Measurements from ENCODE around the gene NDC1. TPM values are rescaled to one million over a fixed set of nuclear protein-coding genes. Genes with fewer than 3 reads are reported as not detected.

NDC1 gene
- polyA plus RNA-seq, 1 of the 3 experiments (the other 2 are of a cell fraction), result 11.5 TPM

GRCh38 chr1:53822931-53823330, 15.2 kb downstream of the NDC1 start:
- no peak for TF ChIP-seq CTCF (IDR thresholded peaks at IDR 0.05)
- no peak for TF ChIP-seq USF2 (IDR thresholded peaks at IDR 0.05; ENCODE audit: borderline replicate concordance, low read depth, low read length)
- no peaks in the 10 kb centered on the region for H3F3A ChIP-seq (replicated peaks; ENCODE audit: insufficient read depth)
- no peaks in the 10 kb centered on the region for H3K27me3 ChIP-seq (ENCODE audit: insufficient read depth)
- no peaks in the 10 kb centered on the region for H3K9me2 ChIP-seq
- CTCF ChIA-PET, result interaction anchor here (1.1 to 2.4 kb wide), 4 partner anchors 15 to 545 kb away, joined by 3 to 6 read pairs (median 5); partner anchors contain the start of gene NDC1
- no peaks in the 10 kb centered on the region for H3K4me1 ChIP-seq (ENCODE audit: control insufficient read depth in 1 of 2, insufficient read depth in 2 of 2, low read depth in 1 of 2, low read length in 1 of 2)
- H4K20me1 ChIP-seq (ENCODE audit: insufficient read depth), result no peaks in the 10 kb centered on the region
- H3K4me3 ChIP-seq (ENCODE audit: low read depth in 2 of 2, low read length in 1 of 2), result no peak overlapping the region
- no peaks in the 10 kb centered on the region for H3K9me3 ChIP-seq
- DNase-seq, result no peak
- 0 out of 2 replicates have a peak, but pooled peaks cover 12% of the 10 kb centered on the region for H3K79me2 ChIP-seq (ENCODE audit: insufficient read depth)
- 96% methylated on average over 3 of the region's 3 CpGs for WGBS (ENCODE audit: low lambda C conversion rate)
- POLR2A ChIA-PET, result no interaction called here
- H3K9ac ChIP-seq, result no peak overlapping the region
- peaks cover 30 to 33% of the 10 kb centered on the region in 2 experiments for H3K36me3 ChIP-seq (replicated peaks in 1 of 2; ENCODE audit: control insufficient read depth in 1 of 2, insufficient read depth in 2 of 2, low read length in 1 of 2)
- H2AFZ ChIP-seq (ENCODE audit: low read depth), result no peak overlapping the region
- no peak overlapping the region for H3K4me2 ChIP-seq
- H3K27ac ChIP-seq (ENCODE audit: low read depth in 2 of 2, low read length in 1 of 2), result no peak overlapping the region

DNA sequence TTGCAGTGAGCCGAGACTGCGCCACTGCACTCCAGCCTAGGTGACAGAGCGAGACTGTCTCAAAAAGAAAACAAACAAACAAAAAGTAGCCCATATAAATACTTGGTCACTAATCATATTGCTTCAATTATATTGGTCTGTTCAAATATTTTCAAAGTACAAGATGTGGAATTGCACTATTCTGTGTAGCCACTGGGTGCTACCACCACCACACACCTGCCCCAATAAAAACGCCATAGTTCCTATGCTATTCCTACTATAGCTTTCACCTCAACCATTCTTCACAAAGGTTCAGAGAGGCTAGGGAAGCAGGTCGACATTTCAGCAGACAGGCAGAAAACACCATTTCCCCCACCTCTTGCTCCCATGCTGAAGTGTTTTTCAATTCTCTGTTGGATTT, 16.7 kb downstream of the NDC1 start:
- H3K4me2 ChIP-seq, result no peak overlapping the region
- POLR2A ChIA-PET, result no interaction called here
- CTCF ChIA-PET, result interaction anchor here (1.0 to 1.2 kb wide), 2 partner anchors 10 to 12 kb away, joined by 3 read pairs; no protein-coding TSS in a partner anchor
- H3K27ac ChIP-seq (ENCODE audit: low read depth in 2 of 2, low read length in 1 of 2), result no peak overlapping the region
- no peak for DNase-seq
- H3K79me2 ChIP-seq (ENCODE audit: insufficient read depth), result 0 out of 2 replicates have a peak, but pooled peaks cover 12% of the 10 kb centered on the region
- H3K9me2 ChIP-seq, result no peaks in the 10 kb centered on the region
- no peaks in the 10 kb centered on the region for H3F3A ChIP-seq (replicated peaks; ENCODE audit: insufficient read depth)
- H3K4me3 ChIP-seq (ENCODE audit: low read depth in 2 of 2, low read length in 1 of 2), result no peak overlapping the region
- H3K9me3 ChIP-seq, result no peaks in the 10 kb centered on the region
- H4K20me1 ChIP-seq (ENCODE audit: insufficient read depth), result no peaks in the 10 kb centered on the region
- no peak overlapping the region for H2AFZ ChIP-seq (ENCODE audit: low read depth)
- peaks cover 28 to 34% of the 10 kb centered on the region in 2 experiments for H3K36me3 ChIP-seq (replicated peaks in 1 of 2; ENCODE audit: control insufficient read depth in 1 of 2, insufficient read depth in 2 of 2, low read length in 1 of 2)
- 93% methylated on average over 5 of the region's 5 CpGs for WGBS (ENCODE audit: low lambda C conversion rate)
- no peak overlapping the region for H3K9ac ChIP-seq
- H3K27me3 ChIP-seq (ENCODE audit: insufficient read depth), result no peaks in the 10 kb centered on the region
- no peaks in the 10 kb centered on the region for H3K4me1 ChIP-seq (ENCODE audit: control insufficient read depth in 1 of 2, insufficient read depth in 2 of 2, low read depth in 1 of 2, low read length in 1 of 2)
- TF ChIP-seq, protein P1, sequence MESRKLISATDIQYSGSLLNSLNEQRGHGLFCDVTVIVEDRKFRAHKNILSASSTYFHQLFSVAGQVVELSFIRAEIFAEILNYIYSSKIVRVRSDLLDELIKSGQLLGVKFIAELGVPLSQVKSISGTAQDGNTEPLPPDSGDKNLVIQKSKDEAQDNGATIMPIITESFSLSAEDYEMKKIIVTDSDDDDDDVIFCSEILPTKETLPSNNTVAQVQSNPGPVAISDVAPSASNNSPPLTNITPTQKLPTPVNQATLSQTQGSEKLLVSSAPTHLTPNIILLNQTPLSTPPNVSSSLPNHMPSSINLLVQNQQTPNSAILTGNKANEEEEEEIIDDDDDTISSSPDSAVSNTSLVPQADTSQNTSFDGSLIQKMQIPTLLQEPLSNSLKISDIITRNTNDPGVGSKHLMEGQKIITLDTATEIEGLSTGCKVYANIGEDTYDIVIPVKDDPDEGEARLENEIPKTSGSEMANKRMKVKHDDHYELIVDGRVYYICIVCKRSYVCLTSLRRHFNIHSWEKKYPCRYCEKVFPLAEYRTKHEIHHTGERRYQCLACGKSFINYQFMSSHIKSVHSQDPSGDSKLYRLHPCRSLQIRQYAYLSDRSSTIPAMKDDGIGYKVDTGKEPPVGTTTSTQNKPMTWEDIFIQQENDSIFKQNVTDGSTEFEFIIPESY (IDR thresholded peaks at IDR 0.05; ENCODE audit: borderline replicate concordance, low read depth), result no peak
- 0 out of 2 replicates have a peak, but pooled peaks have one; percentile 11 for TF ChIP-seq CTCF (IDR thresholded peaks at IDR 0.05)
- TF ChIP-seq RXRA (IDR thresholded peaks at IDR 0.05; ENCODE audit: borderline replicate concordance, low read depth), result no peak

Data from SK-N-SH (cell line).